Bronchial epithelial cell (primary cell): Measurements from ENCODE around the gene KDM4B. TPM values are rescaled to one million over a fixed set of nuclear protein-coding genes. Genes with fewer than 3 reads are reported as not detected.

Experiments used
- DNase-seq: peaks from one replicate; pipeline ENCODE4 v3.0.0-alpha.2; 2010; ENCODE audit warnings: low read depth
- FAIRE-seq: peaks from 2 replicates; lab custom pipeline; 2011; peaks lifted over from hg19 to GRCh38; lab: Jason Lieb, UNC
- H3K27me3 ChIP-seq: 2 replicates; pipeline ENCODE4 v1.5.1; 2011; ENCODE audit warnings: low read length; ENCODE audit not compliant: control insufficient read depth, insufficient read depth
- H3K36me3 ChIP-seq: 2 replicates; pipeline ENCODE4 v1.5.1; 2011; ENCODE audit warnings: low read length; ENCODE audit not compliant: control insufficient read depth, insufficient read depth
- H3K4me3 ChIP-seq: 2 replicates; pipeline ENCODE4 v1.5.1; 2011; ENCODE audit warnings: mild to moderate bottlenecking, low read depth, low read length, control low read depth
- CTCF ChIP-seq: IDR thresholded peaks from 2 replicates; pipeline ENCODE4 v1.5.1; 2011; ENCODE audit warnings: mild to moderate bottlenecking, moderate library complexity, low read length, control low read depth, inconsistent platforms; ENCODE audit not compliant: insufficient read depth, severe bottlenecking
- total RNA-seq: library from RNA; depleted of rRNA; stranded (reverse); fragments of >200 nt; gene quantifications from 2 replicates; pipeline ENCODE4 v1.2.1, GENCODE V29; 2014

Gene KDM4B
- 12.6 and 12.7 TPM in 2 replicates for total RNA-seq

- no peak for FAIRE-seq
Observed at GRCh38 chr19:4968462-4969291, at the start of gene KDM4B. KDM4B (plus strand) TSS chr19:4969113; CDS start chr19:5032891, 63,778 bp downstream.

GRCh38 chr19:4922530-4923275 lies 46.2 kb upstream of the KDM4B start:
- H3K4me3 ChIP-seq: no peak overlapping the region
- FAIRE-seq: no peak
- H3K36me3 ChIP-seq: peaks cover 1% of the 10 kb centered on the region
- TF ChIP-seq CTCF: no peak
- H3K27me3 ChIP-seq: no peaks in the 10 kb centered on the region
- DNase-seq: no peak

More at GRCh38 chr19:4968462-4969291, at the start of gene KDM4B:
- Histone ChIP-seq H3K36me3 (no peaks in the 10 kb centered on the region), H3K4me3 (peak within 1 kb of the TSS; percentile 64), H3K27me3 (no peaks in the 10 kb centered on the region)
- TF ChIP-seq CTCF: no peak
- peak; percentile 94 for DNase-seq

GRCh38 chr19:4923276-4923747 lies 45.6 kb upstream of the KDM4B start:
- H3K27me3 ChIP-seq: no peaks in the 10 kb centered on the region
- no peak for TF ChIP-seq CTCF
- DNase-seq (no peak), FAIRE-seq (no peak)
- no peak overlapping the region for H3K4me3 ChIP-seq
- H3K36me3 ChIP-seq: peaks cover 1% of the 10 kb centered on the region

- no peak for DNase-seq
- Histone ChIP-seq H3K36me3 (peaks cover 7% of the 10 kb centered on the region), H3K27me3 (no peaks in the 10 kb centered on the region), H3K4me3 (no peak overlapping the region)
- no peak for TF ChIP-seq CTCF
- no peak for FAIRE-seq
Observed at GRCh38 chr19:4929186-4929585, 39.7 kb upstream of the KDM4B start.

- no peaks in the 10 kb centered on the region for H3K27me3 ChIP-seq
- DNase-seq (no peak), FAIRE-seq (no peak)
- H3K4me3 ChIP-seq: no peak overlapping the region
- H3K36me3 ChIP-seq: peaks cover 7% of the 10 kb centered on the region
- no peak for TF ChIP-seq CTCF
Observed at GRCh38 chr19:4930664-4931063, 38.2 kb upstream of the KDM4B start.
